HUES64 (cell line): ENCODE measurements around the gene CCDC134.

ENCODE experiments used
- H3K27ac ChIP-seq: 2 replicates; pipeline ENCODE4 v1.7.0; 2013; ENCODE audit warnings: low read depth, low read length, inconsistent platforms
- H3K27me3 ChIP-seq: 2 replicates; pipeline ENCODE4 v1.6.1; 2013; ENCODE audit warnings: mild to moderate bottlenecking, low read length; ENCODE audit not compliant: insufficient read depth
- H3K36me3 ChIP-seq: 2 replicates; pipeline ENCODE4 v1.6.1; 2013; ENCODE audit warnings: mild to moderate bottlenecking, low read length; ENCODE audit not compliant: insufficient read depth
- H3K4me1 ChIP-seq: 2 replicates; pipeline ENCODE4 v1.6.1; 2013; ENCODE audit warnings: mild to moderate bottlenecking, low read length, moderate library complexity; ENCODE audit not compliant: insufficient read depth
- H3K4me3 ChIP-seq: 2 replicates; pipeline ENCODE4 v1.5.1; 2013; ENCODE audit warnings: mild to moderate bottlenecking, low read length, moderate library complexity
- H3K9ac ChIP-seq: 2 replicates; pipeline ENCODE4 v1.6.1; 2013; ENCODE audit warnings: mild to moderate bottlenecking, low read depth, low read length
- H3K9me3 ChIP-seq: 2 replicates; pipeline ENCODE4 v1.6.1; 2013; ENCODE audit warnings: low read depth, low read length; ENCODE audit not compliant: insufficient read depth
- WGBS: fragments of 150-250, 120-280 bp; methylation state at CpG from one replicate; pipeline ENCODE4 v1.1.7; 2013; ENCODE audit warnings: missing lambda C conversion rate; 5-methylcytosine and 5-hydroxymethylcytosine counted together

CCDC134 gene

DNA sequence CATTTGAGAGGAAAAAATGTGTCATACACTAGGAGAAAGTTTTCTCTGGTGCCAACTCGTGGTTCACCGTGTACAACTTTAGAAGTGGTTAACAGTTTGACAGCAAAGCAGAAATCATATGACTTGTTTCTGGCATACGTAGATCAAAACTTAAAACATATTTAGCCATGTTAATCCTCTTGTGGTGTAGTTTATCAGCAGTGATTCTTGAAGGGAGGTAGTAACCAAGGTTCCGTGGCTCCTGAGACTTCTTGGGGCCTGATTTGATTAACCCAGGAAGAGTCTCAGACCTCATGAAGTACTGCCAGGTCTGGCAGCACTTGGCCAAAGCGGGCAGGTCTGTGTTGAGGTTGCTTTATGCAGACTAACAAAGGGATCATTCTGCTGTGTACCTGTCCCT is 72.9 kb downstream of the CCDC134 start:
- no peak overlapping the region for H3K4me3 ChIP-seq
- H3K27me3 ChIP-seq: no peaks in the 10 kb centered on the region
- no peak overlapping the region for H3K9ac ChIP-seq
- no peaks in the 10 kb centered on the region for H3K9me3 ChIP-seq
- H3K4me1 ChIP-seq: no peaks in the 10 kb centered on the region
- peaks cover 97% of the 10 kb centered on the region for H3K36me3 ChIP-seq
- no peak overlapping the region for H3K27ac ChIP-seq
- 82% methylated on average over 5 of the region's 5 CpGs for WGBS

DNA sequence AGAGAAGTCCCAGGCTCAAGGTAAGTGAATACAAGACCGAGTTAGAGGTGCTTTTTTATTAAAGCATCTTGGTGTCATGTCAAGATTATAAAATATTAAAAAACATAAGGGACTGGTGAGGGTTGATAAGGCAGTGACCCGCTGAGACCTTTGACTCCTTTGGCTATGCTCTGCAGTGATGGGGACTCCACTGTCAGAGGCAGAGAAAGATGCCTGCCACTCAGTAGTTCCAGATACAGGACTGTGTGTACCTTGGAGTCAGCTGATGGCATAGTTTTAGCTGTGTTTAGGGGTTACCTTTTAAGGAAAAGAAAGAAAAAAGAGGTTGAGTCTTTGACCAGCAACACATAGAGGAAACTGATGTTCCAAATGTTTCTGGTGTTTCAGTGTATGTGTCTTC is 73.6 kb downstream of the CCDC134 start:
- peaks cover 97% of the 10 kb centered on the region for H3K36me3 ChIP-seq
- WGBS: 98% methylated on average over 2 of the region's 2 CpGs
- no peaks in the 10 kb centered on the region for H3K9me3 ChIP-seq
- no peak overlapping the region for H3K9ac ChIP-seq
- no peaks in the 10 kb centered on the region for H3K4me1 ChIP-seq
- H3K27ac ChIP-seq: no peak overlapping the region
- H3K4me3 ChIP-seq: no peak overlapping the region
- no peaks in the 10 kb centered on the region for H3K27me3 ChIP-seq

- H3K27ac ChIP-seq: no peak overlapping the region
- WGBS: 95% methylated on average over 10 of the region's 10 CpGs
- peaks cover 97% of the 10 kb centered on the region for H3K36me3 ChIP-seq
- no peak overlapping the region for H3K4me3 ChIP-seq
- no peaks in the 10 kb centered on the region for H3K9me3 ChIP-seq
- no peak overlapping the region for H3K9ac ChIP-seq
- no peaks in the 10 kb centered on the region for H3K27me3 ChIP-seq
- H3K4me1 ChIP-seq: no peaks in the 10 kb centered on the region
Observed at GRCh38 chr22:41875531-41876270, 75.2 kb downstream of the CCDC134 start.
